ENCODE results near the gene CNTN3.

CNTN3 gene

DNA sequence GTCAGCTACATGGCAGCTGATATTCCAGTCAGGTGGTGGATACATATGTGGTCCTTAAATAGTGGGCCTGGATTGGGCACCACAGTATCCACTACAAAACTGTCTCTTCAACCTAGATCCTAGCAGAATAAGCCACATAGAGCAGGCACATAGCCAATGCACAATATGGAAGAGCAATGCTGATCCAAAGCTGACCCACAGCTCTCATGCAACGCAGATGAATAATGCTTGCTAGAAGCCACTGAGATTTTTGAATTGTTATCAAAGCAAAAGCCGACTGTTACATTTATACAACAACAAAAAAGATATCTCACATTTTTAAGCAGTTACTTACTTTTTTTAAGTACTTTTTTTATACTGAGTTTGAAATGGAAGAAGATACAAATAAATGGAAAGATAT is 11.2 kb downstream of the CNTN3 start:
- DNase-seq (ENCODE audit: low read depth) = no peak
- TF ChIP-seq, protein P1, sequence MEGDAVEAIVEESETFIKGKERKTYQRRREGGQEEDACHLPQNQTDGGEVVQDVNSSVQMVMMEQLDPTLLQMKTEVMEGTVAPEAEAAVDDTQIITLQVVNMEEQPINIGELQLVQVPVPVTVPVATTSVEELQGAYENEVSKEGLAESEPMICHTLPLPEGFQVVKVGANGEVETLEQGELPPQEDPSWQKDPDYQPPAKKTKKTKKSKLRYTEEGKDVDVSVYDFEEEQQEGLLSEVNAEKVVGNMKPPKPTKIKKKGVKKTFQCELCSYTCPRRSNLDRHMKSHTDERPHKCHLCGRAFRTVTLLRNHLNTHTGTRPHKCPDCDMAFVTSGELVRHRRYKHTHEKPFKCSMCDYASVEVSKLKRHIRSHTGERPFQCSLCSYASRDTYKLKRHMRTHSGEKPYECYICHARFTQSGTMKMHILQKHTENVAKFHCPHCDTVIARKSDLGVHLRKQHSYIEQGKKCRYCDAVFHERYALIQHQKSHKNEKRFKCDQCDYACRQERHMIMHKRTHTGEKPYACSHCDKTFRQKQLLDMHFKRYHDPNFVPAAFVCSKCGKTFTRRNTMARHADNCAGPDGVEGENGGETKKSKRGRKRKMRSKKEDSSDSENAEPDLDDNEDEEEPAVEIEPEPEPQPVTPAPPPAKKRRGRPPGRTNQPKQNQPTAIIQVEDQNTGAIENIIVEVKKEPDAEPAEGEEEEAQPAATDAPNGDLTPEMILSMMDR (IDR thresholded peaks at IDR 0.05; ENCODE audit: control insufficient read depth, extremely low read depth, insufficient read depth) = no peak
- H3K4me3 ChIP-seq (ENCODE audit: low read depth, low read length) = no peak overlapping the region

DNA sequence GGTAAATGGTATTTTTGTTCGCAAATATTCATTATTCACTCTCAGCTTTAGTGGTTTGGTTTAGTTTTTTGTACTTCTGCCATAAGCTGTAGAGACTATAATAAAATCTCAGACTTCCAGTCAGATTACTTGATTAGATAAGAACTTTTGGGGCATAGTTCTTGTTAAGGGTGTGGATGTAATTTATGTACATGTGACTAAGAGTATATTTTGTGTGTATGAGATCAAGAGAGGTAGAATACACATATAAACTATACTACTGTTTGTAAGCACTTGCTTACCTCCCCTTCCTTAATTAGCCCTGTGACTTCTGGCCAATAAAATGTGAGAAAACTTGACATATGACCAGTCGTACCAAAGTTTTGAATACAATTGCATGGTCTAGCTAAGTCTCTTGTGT is 12.0 kb downstream of the CNTN3 start:
- TF ChIP-seq, protein P1 (IDR thresholded peaks at IDR 0.05; ENCODE audit: control insufficient read depth, extremely low read depth, insufficient read depth) = no peak
- no peak overlapping the region for H3K4me3 ChIP-seq (ENCODE audit: low read depth, low read length)
- DNase-seq (ENCODE audit: low read depth) = no peak

DNA sequence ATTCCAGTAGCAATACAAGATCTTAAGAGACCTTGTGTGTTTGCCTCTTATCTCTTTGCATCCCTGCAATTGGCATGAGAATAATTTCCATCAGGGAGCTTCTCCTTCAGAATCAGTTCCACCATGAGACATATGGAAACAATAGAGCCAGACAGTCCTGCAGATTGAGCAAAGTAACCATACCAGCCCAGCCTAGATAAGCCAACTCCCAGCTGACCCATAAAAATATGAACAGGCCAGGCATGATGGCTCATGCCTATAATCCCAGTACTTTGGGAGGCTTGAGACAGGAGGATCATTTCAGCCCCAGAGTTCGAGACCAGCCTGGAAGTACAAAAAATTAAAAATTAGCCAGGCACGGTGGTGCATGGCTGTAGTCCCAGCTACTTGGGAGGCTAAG is 12.7 kb downstream of the CNTN3 start:
- no peak for DNase-seq (ENCODE audit: low read depth)
- TF ChIP-seq, protein P1 (IDR thresholded peaks at IDR 0.05; ENCODE audit: control insufficient read depth, extremely low read depth, insufficient read depth) = no peak

DNA sequence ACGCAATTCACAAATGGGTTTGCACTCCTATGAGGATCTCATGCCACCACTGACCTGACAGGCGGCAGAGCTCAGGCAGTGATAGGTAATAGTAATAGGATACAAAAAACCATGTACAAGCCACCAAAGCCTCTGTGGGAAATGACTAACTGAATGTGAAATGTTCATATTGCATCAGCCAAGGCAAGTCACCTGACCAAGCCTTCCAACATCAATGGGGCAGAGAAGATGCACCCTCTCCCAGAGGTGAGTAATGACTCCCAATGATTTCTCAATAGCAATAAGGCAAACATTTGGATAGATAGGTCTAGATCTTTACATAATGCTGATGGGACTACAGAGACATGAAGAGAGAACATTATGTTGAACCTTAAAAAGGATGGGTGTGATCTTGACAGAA is 14.9 kb downstream of the CNTN3 start:
- H3K4me3 ChIP-seq (ENCODE audit: low read depth, low read length) = no peak overlapping the region
- no peak for DNase-seq (ENCODE audit: low read depth)
- TF ChIP-seq, protein P1 (IDR thresholded peaks at IDR 0.05; ENCODE audit: control insufficient read depth, extremely low read depth, insufficient read depth) = no peak

More for the DNA sequence above, 12.7 kb downstream of the CNTN3 start:
- H3K4me3 ChIP-seq (ENCODE audit: low read depth, low read length) = no peak overlapping the region

DNA sequence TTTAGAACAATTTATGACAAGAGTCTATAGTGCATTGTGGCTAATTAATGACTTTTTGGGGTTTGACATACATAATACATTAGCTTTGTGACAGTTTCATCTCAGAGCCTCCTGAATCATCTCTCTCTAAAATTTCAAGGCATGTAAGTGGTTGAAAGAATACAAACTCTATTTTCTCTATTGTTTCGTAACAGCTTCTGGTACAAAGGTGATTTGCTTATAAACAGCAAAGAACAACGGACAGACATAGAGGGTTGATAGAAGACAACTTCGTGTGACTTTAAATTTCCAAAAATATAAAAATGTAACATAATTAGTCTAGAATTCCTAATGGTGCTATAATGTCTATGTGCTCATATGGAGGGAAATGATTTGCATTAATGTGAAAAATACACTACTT is 21.3 kb downstream of the CNTN3 start:
- no peak for DNase-seq (ENCODE audit: low read depth)
- H3K4me3 ChIP-seq (ENCODE audit: low read depth, low read length) = no peak overlapping the region
- TF ChIP-seq, protein P1 (IDR thresholded peaks at IDR 0.05; ENCODE audit: control insufficient read depth, extremely low read depth, insufficient read depth) = no peak

DNA sequence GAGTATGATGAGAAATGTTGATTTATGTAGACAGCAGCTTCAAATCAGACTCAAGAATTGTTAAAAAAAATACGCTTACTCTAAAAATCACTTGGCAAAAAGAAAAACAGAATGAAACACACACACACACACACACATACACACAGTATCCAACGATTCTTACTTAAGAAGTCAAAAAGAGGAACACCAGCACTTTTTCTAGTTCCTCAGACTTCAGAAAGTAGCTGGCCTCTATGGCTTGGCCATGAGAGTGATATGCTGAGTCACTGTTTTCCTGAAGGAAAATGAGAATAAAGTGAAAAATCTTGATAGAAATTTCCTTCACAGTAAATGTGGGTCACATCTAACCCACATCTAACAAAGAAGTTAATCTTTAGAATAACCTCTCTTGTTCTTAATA is 22.1 kb downstream of the CNTN3 start:
- TF ChIP-seq, protein P1 (IDR thresholded peaks at IDR 0.05; ENCODE audit: control insufficient read depth, extremely low read depth, insufficient read depth) = no peak
- no peak for DNase-seq (ENCODE audit: low read depth)
- H3K4me3 ChIP-seq (ENCODE audit: low read depth, low read length) = no peak overlapping the region

DNA sequence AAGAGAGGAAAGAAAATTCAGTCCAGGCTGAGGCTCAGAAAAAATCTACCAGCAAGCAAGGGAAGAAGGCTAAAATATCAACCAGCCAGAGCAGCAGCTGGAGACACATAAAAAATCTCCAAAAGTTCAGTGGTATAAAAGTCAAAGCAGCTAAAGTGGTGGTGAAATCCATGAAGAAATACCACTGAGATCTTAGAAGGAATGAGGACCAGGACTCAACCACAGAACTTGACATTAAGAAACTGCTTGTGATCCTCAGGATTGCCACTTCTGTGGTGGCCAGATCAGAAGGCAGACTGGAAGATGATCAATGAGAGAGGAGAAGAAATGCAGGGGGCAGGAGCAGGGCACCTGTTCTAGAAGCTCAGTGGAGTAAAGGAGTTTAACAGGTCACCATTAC is 22.5 kb downstream of the CNTN3 start:
- no peak overlapping the region for H3K4me3 ChIP-seq (ENCODE audit: low read depth, low read length)
- DNase-seq (ENCODE audit: low read depth) = no peak
- TF ChIP-seq, protein P1 (IDR thresholded peaks at IDR 0.05; ENCODE audit: control insufficient read depth, extremely low read depth, insufficient read depth) = no peak

All from LNCaP clone FGC (cell line).